Heart right ventricle (tissue), 16 donors: Measurements from ENCODE around the gene ZNF121. TPM values are rescaled to one million over a fixed set of nuclear protein-coding genes. Genes with fewer than 3 reads are reported as not detected.

Experiments
- ATAC-seq, 8 donors: fragments of 200-7000 bp; cut with Tn5 transposase; one replicate each; pipeline ENCODE4 v1.9.1; 2020; ENCODE audit warnings: mild to moderate bottlenecking in 8 of 8, moderate library complexity in 8 of 8, moderate number of reproducible peaks in 1 of 8
- DNase-seq, 2 donors: peaks; one replicate each; pipeline ENCODE4 v3.0.0-alpha.2; 2020
- H3K27ac ChIP-seq, 10 donors: fragments of 200-600 bp; sonication (generic) in 2 of 10; one replicate each; pipeline versions ENCODE4 v1.5.0 to v1.8.0; 2020 to 2022; ENCODE audit warnings: mild to moderate bottlenecking in 3 of 10
- H3K27me3 ChIP-seq, 7 donors: fragments of 200-600 bp; one replicate each; pipeline ENCODE4 v1.8.0; 2021 to 2022; ENCODE audit warnings: mild to moderate bottlenecking in 2 of 7
- H3K36me3 ChIP-seq, 9 donors: fragments of 200-600 bp; sonication (generic) in 1 of 9; one replicate each; pipeline versions ENCODE4 v1.5.0 to v1.8.0; 2020 to 2022; ENCODE audit warnings: mild to moderate bottlenecking in 2 of 9
- H3K4me1 ChIP-seq, 9 donors: fragments of 200-600 bp; sonication (generic) in 1 of 9; one replicate each; pipeline versions ENCODE4 v1.5.0 to v1.8.0; 2020 to 2022; ENCODE audit warnings: mild to moderate bottlenecking in 4 of 9
- H3K4me3 ChIP-seq, 10 donors: fragments of 200-600 bp; sonication (generic) in 2 of 10; one replicate each; pipeline versions ENCODE4 v1.5.0 to v1.8.0; 2020 to 2022; ENCODE audit warnings: mild to moderate bottlenecking in 7 of 10, moderate library complexity in 2 of 10
- H3K9me3 ChIP-seq, 11 donors: fragments of 200-600 bp in 10 of 11; sonication (generic) in 2 of 11; one replicate each; pipeline versions ENCODE4 v1.5.0 to v1.8.0; 2013 to 2022; ENCODE audit warnings: mild to moderate bottlenecking in 2 of 11, control low read depth in 1 of 11, moderate library complexity in 1 of 11
- CTCF ChIP-seq, 9 donors: fragments of 200-600 bp; sonication (generic) in 2 of 9; IDR thresholded peaks; one replicate each; pipeline versions ENCODE4 v1.5.0 to v1.8.0; 2021 to 2022; ENCODE audit warnings: antibody characterized with exemption in 9 of 9, mild to moderate bottlenecking in 5 of 9, moderate library complexity in 1 of 9
- WGBS, 2 donors: extraction: QIAGEN DNeasy Blood & Tissue Kit; methylation state at CpG; one replicate each; pipeline ENCODE4 v1.1.7; 2013; ENCODE audit warnings: inconsistent platforms in 1 of 2; 5-methylcytosine and 5-hydroxymethylcytosine counted together
- intact Hi-C, 10 donors: fragments of 100-400 bp; cut with DNase I; formaldehyde crosslinking; loops; one replicate each; pipeline versions ENCODE4 v1.11.1 to v1.14.2; 2022
- polyA plus RNA-seq, 2 donors: library from polyadenylated mRNA; stranded (reverse); fragments of 200-250 nt; gene quantifications; one replicate each; pipeline ENCODE4 v1.2.3, GENCODE V29; 2013
- total RNA-seq, 10 donors: library from RNA; stranded (reverse); fragmentation: NEBNext Ultra II Directional in 3 of 10; extraction: Animal tissue kit (Norgen Biotek cat#: 25700) in 3 of 10; gene quantifications; one replicate each; pipeline versions ENCODE4 v1.2.1 to v1.2.4, GENCODE V29; 2021 to 2023
- donor health status: Arrhythmogenic right ventricular cardiomyopathy.
- donor health status: ischemic (EF 13 %, LVEDD 7.1; RV severe dilation, severe dysfunction).
- donor health status: healthy with polysubstance abuse.
- donor health status: DM: no; HTN: yes; CAD: no.
- donor health status: DM: no; HTN: no; CAD: no.
- donor health status: ischemic (EF 25% LVEDD 6.9; RV normal size, moderate dysfunction).
- donor health status: ischemic (EF 25% LVEDD 5.7; RV mildly dilated, moderate dysfunction).
- donor health status: healthy.
- donor health status: DM: yes; HTN: yes; CAD: no.
- donor health status: Ischemic cardiomyopathy.
- donor health status: ischemic (EF 35%, LVEDD 5.7; RV mildly dilated, moderate dysfunction).
- donor health status: nonischemic (EF 11% LVEDD 7.7; RV severe dilation, severe dysfunction).
- donor health status: DM: yes; HTN: yes; CAD: no.
- donor health status: PGD.
- donor health status: ischemic (EF 29% LVEDD 5.4; RV normal size, mild dysfunction).
- donor health status: nonischemic (EF 23%, LVEDD 6.1; RV moderate dilation, normal function).

ZNF121 gene
- total and polyA plus RNA-seq, 12 donors: 3.3 to 22.5 (median 19.0) TPM

GRCh38 chr19:9538183-9539058 is 45.9 kb downstream of the ZNF121 start, which contains the start of gene ZNF426:
TSS of gene ZNF426 (minus strand) at chr19:9538645. CDS start at chr19:9536232, 2,413 bp downstream.
- ATAC-seq (peak; percentile 97 to 99 (median 98)), DNase-seq (peak; percentile 87 to 90)
- intact Hi-C loops: loop anchor here in 3 of 10 donors (1.0 to 10.0 kb wide), 3 partner anchors 46 to 226 kb away; partner anchors contain the start of genes ZNF121 (in 1 of the 3) and ZNF266 (in 1 of the 3)
- peaks cover 0 to 23% (median 16%) of the 10 kb centered on the region in 9 donors for H3K4me1 ChIP-seq
- 1% methylated on average over 49 of the region's 49 CpGs for WGBS, 2 donors
- H3K36me3 ChIP-seq: peaks cover 3 to 38% (median 33%) of the 10 kb centered on the region in 9 donors
- peak within 1 kb of the TSS; percentile 59 to 97 (median 80) for H3K4me3 ChIP-seq
- peak in 1 of 9 donors; percentile 12 for TF ChIP-seq CTCF (IDR thresholded peaks at IDR 0.05)
- H3K27ac ChIP-seq: peak within 1 kb of the TSS; percentile 92 to 98 (median 95)
- peaks cover 0 to 39% (median 7%) of the 10 kb centered on the region in 11 donors for H3K9me3 ChIP-seq
- H3K27me3 ChIP-seq: no peaks in the 10 kb centered on the region

- Histone ChIP-seq H3K27me3 (no peaks in the 10 kb centered on the region), H3K27ac (no peak overlapping the region), H3K36me3 (peaks cover 22 to 63% (median 57%) of the 10 kb centered on the region in 9 donors), H3K4me3 (no peak overlapping the region), H3K4me1 (peaks cover 0 to 23% (median 16%) of the 10 kb centered on the region in 9 donors), H3K9me3 (peaks cover 0 to 64% (median 26%) of the 10 kb centered on the region in 11 donors)
- intact Hi-C loops: loop anchor here in 2 of 10 donors (5.0 to 10.0 kb wide), 2 partner anchors 49 to 224 kb away; partner anchors contain the start of gene ZNF121 (in 1 of the 2)
- ATAC-seq (no peak), DNase-seq (no peak)
- WGBS, 2 donors: 94 to 96% methylated on average over 4 of the region's 4 CpGs
- no peak for TF ChIP-seq CTCF (IDR thresholded peaks at IDR 0.05)
Observed at GRCh38 chr19:9535934-9536333, 48.4 kb downstream of the ZNF121 start.

GRCh38 chr19:9531933-9532332 is 52.4 kb downstream of the ZNF121 start:
- intact Hi-C loops: loop anchor here in 1 of 10 donors (10.0 kb wide), 1 partner anchor 53 kb away; the partner anchor contains the start of gene ZNF121
- peaks cover 44 to 100% (median 97%) of the 10 kb centered on the region in 9 donors for H3K36me3 ChIP-seq
- no peak for ATAC-seq
- H3K27ac ChIP-seq: no peak overlapping the region
- H3K4me3 ChIP-seq: no peak overlapping the region
- no peak for TF ChIP-seq CTCF (IDR thresholded peaks at IDR 0.05)
- DNase-seq: no peak
- no peaks in the 10 kb centered on the region for H3K27me3 ChIP-seq
- peaks cover 5 to 100% (median 66%) of the 10 kb centered on the region in 11 donors for H3K9me3 ChIP-seq
- WGBS, 2 donors: 99% methylated on average over 4 of the region's 4 CpGs
- H3K4me1 ChIP-seq: peaks cover 0 to 6% (median 2%) of the 10 kb centered on the region in 9 donors

- DNase-seq (no peak), ATAC-seq (no peak)
- Histone ChIP-seq H3K36me3 (peaks cover 42 to 100% (median 91%) of the 10 kb centered on the region in 9 donors), H3K27me3 (no peaks in the 10 kb centered on the region), H3K27ac (no peak overlapping the region), H3K4me1 (no peaks in the 10 kb centered on the region), H3K4me3 (no peak overlapping the region), H3K9me3 (peaks cover 5 to 100% (median 91%) of the 10 kb centered on the region in 11 donors)
- intact Hi-C loops: loop anchor here in 3 of 10 donors (10.0 kb wide), 2 partner anchors 184 to 194 kb away; no protein-coding TSS in a partner anchor
- WGBS, 2 donors: 99% methylated on average over 5 of the region's 5 CpGs
- no peak for TF ChIP-seq CTCF (IDR thresholded peaks at IDR 0.05)
Observed at GRCh38 chr19:9528757-9529336, 55.5 kb downstream of the ZNF121 start.
